ENCODE results near the gene NECTIN2.

The NECTIN2 gene

DNA sequence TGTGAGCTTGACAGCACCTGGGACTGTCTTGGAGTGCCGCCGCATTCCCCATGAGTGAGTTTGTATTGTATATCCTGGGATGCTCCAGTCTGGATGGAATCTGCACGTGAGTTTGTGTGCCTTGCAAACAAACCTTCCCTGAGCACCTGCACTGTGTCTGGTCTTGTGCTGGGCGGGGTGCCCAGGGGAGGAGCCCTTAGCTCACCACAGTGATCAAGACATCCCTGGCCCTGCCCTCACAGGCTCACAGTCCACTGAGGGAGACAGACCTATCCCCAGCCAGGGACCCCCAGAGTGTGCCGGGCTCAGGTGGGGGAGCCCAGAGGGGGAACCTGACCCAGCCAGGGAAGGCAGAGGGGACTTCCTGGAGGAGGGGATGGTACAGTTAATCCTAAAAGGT lies 38.9 kb upstream of the NECTIN2 start:
- H3K4me1 ChIP-seq (ENCODE audit: control insufficient read depth, low read length) = no peaks in the 10 kb centered on the region
- H3K4me2 ChIP-seq (ENCODE audit: low read length) = no peak overlapping the region
- no peak for TF ChIP-seq EZH2phosphoT487 (IDR thresholded peaks at IDR 0.05; ENCODE audit: borderline replicate concordance, low read length)
- TF ChIP-seq, protein P1, sequence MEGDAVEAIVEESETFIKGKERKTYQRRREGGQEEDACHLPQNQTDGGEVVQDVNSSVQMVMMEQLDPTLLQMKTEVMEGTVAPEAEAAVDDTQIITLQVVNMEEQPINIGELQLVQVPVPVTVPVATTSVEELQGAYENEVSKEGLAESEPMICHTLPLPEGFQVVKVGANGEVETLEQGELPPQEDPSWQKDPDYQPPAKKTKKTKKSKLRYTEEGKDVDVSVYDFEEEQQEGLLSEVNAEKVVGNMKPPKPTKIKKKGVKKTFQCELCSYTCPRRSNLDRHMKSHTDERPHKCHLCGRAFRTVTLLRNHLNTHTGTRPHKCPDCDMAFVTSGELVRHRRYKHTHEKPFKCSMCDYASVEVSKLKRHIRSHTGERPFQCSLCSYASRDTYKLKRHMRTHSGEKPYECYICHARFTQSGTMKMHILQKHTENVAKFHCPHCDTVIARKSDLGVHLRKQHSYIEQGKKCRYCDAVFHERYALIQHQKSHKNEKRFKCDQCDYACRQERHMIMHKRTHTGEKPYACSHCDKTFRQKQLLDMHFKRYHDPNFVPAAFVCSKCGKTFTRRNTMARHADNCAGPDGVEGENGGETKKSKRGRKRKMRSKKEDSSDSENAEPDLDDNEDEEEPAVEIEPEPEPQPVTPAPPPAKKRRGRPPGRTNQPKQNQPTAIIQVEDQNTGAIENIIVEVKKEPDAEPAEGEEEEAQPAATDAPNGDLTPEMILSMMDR (IDR thresholded peaks at IDR 0.05; ENCODE audit: low read depth, low read length, poor library complexity, severe bottlenecking) = no peak
- no peaks in the 10 kb centered on the region for H3K36me3 ChIP-seq (ENCODE audit: control insufficient read depth, low read length)
- no peaks in the 10 kb centered on the region for H4K20me1 ChIP-seq (ENCODE audit: control insufficient read depth, insufficient read depth, low read depth, low read length)
- H3K27ac ChIP-seq (ENCODE audit: low read depth, low read length) = no peak overlapping the region
- H3K27me3 ChIP-seq (ENCODE audit: control insufficient read depth, low read length) = peaks cover 4% of the 10 kb centered on the region; the same call in 1 of the 2 replicates
- H3K4me3 ChIP-seq (ENCODE audit: low read length) = no peak overlapping the region
- H3K79me2 ChIP-seq (ENCODE audit: control insufficient read depth, low read length) = no peaks in the 10 kb centered on the region
- no peaks in the 10 kb centered on the region for H3K9me3 ChIP-seq (ENCODE audit: control insufficient read depth, insufficient read depth, low read length)
- no peaks in the 10 kb centered on the region for H3K9me2 ChIP-seq (replicated peaks; ENCODE audit: control insufficient read depth, low read length)
- H3F3A ChIP-seq (ENCODE audit: control insufficient read depth, insufficient read depth) = no peaks in the 10 kb centered on the region

DNA sequence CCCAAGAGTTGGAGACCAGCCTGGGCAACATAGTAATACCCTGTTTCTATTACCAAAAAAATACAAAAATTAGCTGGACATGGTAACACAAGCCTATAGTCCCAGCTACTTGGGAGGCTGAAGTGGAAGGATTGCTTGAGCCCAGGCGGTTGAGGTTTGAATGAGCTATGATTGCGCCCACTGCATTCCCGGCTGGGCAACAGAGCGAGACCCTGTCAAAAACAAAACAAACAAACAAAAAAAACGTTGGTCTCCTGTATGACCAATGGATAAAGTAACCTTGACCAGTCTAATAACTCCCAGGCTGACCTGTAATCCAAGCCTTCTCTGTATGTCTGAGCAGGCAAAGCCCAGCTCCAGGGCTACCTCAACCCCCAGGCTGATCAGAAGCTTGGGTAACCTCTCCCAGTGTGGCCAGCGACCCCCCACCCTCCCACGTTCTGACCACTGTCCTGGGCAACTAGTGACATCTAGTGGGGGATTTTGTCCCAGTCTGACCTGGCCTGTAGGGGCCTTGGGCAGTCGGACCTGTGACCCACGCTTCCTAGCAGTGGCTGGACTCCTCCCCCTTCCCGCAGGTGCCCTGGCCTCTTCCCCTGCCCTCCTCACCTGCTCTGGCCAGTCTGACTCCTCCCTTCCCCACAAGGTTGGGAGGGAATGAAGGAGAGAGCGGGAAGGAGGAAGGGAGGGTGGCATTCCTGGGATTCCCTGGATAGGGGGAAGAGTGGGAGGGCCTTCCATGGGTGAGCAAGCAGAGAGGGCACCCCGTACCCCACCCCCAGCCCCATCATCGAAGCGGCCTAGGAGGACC lies 38.2 kb upstream of the NECTIN2 start:
- Histone ChIP-seq H3K9me3 (ENCODE audit: control insufficient read depth, insufficient read depth, low read length) (no peaks in the 10 kb centered on the region), H4K20me1 (ENCODE audit: control insufficient read depth, insufficient read depth, low read depth, low read length) (no peaks in the 10 kb centered on the region), H3K36me3 (ENCODE audit: control insufficient read depth, low read length) (no peaks in the 10 kb centered on the region), H3K9me2 (replicated peaks; ENCODE audit: control insufficient read depth, low read length) (no peaks in the 10 kb centered on the region), H3K4me2 (ENCODE audit: low read length) (no peak overlapping the region), H3K4me3 (ENCODE audit: low read length) (no peak overlapping the region), H3K4me1 (ENCODE audit: control insufficient read depth, low read length) (no peaks in the 10 kb centered on the region), H3K27me3 (ENCODE audit: control insufficient read depth, low read length) (peaks cover 4% of the 10 kb centered on the region; the same call in 1 of the 2 replicates), H3K79me2 (ENCODE audit: control insufficient read depth, low read length) (no peaks in the 10 kb centered on the region), H3F3A (ENCODE audit: control insufficient read depth, insufficient read depth) (no peaks in the 10 kb centered on the region), H3K27ac (ENCODE audit: low read depth, low read length) (no peak overlapping the region)
- TF ChIP-seq, protein P1 (IDR thresholded peaks at IDR 0.05; ENCODE audit: low read depth, low read length, poor library complexity, severe bottlenecking) = peak; percentile 42
- no peak for TF ChIP-seq EZH2phosphoT487 (IDR thresholded peaks at IDR 0.05; ENCODE audit: borderline replicate concordance, low read length)

- no peak within 1 kb of the TSS for H3K4me2 ChIP-seq (ENCODE audit: low read length)
Observed at GRCh38 chr19:44808463-44809371, 37.4 kb upstream of the NECTIN2 start, which contains the start of gene BCAM. Gene BCAM (plus strand): TSS chr19:44809103. CDS start chr19:44809125, 22 bp downstream.

More at GRCh38 chr19:44808463-44809371, 37.4 kb upstream of the NECTIN2 start, which contains the start of gene BCAM:
- H3K27ac ChIP-seq (ENCODE audit: low read depth, low read length) = no peak within 1 kb of the TSS
- H3K4me1 ChIP-seq (ENCODE audit: control insufficient read depth, low read length) = no peaks in the 10 kb centered on the region
- H4K20me1 ChIP-seq (ENCODE audit: control insufficient read depth, insufficient read depth, low read depth, low read length) = no peaks in the 10 kb centered on the region
- no peaks in the 10 kb centered on the region for H3K9me3 ChIP-seq (ENCODE audit: control insufficient read depth, insufficient read depth, low read length)
- H3K36me3 ChIP-seq (ENCODE audit: control insufficient read depth, low read length) = no peaks in the 10 kb centered on the region
- peaks cover 4% of the 10 kb centered on the region; the same call in 1 of the 2 replicates for H3K27me3 ChIP-seq (ENCODE audit: control insufficient read depth, low read length)
- TF ChIP-seq, protein P1 (IDR thresholded peaks at IDR 0.05; ENCODE audit: low read depth, low read length, poor library complexity, severe bottlenecking) = no peak
- TF ChIP-seq EZH2phosphoT487 (IDR thresholded peaks at IDR 0.05; ENCODE audit: borderline replicate concordance, low read length) = no peak
- H3K4me3 ChIP-seq (ENCODE audit: low read length) = no peak within 1 kb of the TSS
- H3F3A ChIP-seq (ENCODE audit: control insufficient read depth, insufficient read depth) = no peaks in the 10 kb centered on the region
- H3K9me2 ChIP-seq (replicated peaks; ENCODE audit: control insufficient read depth, low read length) = no peaks in the 10 kb centered on the region
- no peaks in the 10 kb centered on the region for H3K79me2 ChIP-seq (ENCODE audit: control insufficient read depth, low read length)
